WTC11 (cell line): ENCODE data around the gene IDH1.

Experiments used
- CBFB ChIP-seq: sonication (generic); formaldehyde crosslinking; IDR thresholded peaks from 2 replicates; pipeline ENCODE4 v1.8.1; 2022; ENCODE audit warnings: mild to moderate bottlenecking, low read depth, missing genetic modification reagents
- CREB1 ChIP-seq: sonication (generic); formaldehyde crosslinking; IDR thresholded peaks from 2 replicates; pipeline ENCODE4 v1.8.0; 2023; ENCODE audit warnings: mild to moderate bottlenecking, missing genetic modification reagents
- ESRRA ChIP-seq: sonication (generic); formaldehyde crosslinking; IDR thresholded peaks from 2 replicates; pipeline ENCODE4 v1.8.1; 2022; ENCODE audit warnings: mild to moderate bottlenecking, missing genetic modification reagents, borderline replicate concordance
- FOXJ3 ChIP-seq: sonication (generic); formaldehyde crosslinking; IDR thresholded peaks from 2 replicates; pipeline ENCODE4 v1.9.0; 2021; ENCODE audit warnings: missing genetic modification reagents, mild to moderate bottlenecking, borderline replicate concordance
- FOXP1 ChIP-seq: sonication (generic); formaldehyde crosslinking; IDR thresholded peaks from 2 replicates; pipeline ENCODE4 v1.8.0; 2022; ENCODE audit warnings: missing genetic modification reagents, mild to moderate bottlenecking, moderate library complexity, borderline replicate concordance
- NR2C2 ChIP-seq: sonication (generic); formaldehyde crosslinking; IDR thresholded peaks from 2 replicates; pipeline ENCODE4 v1.8.0; 2022; ENCODE audit warnings: mild to moderate bottlenecking, missing genetic modification reagents
- TEAD4 ChIP-seq: sonication (generic); formaldehyde crosslinking; IDR thresholded peaks from 2 replicates; pipeline ENCODE4 v1.8.0; 2022; ENCODE audit warnings: mild to moderate bottlenecking, missing genetic modification reagents
- ZNF121 ChIP-seq: sonication (generic); formaldehyde crosslinking; IDR thresholded peaks from 2 replicates; pipeline ENCODE4 v1.8.0; 2023; ENCODE audit warnings: missing genetic modification reagents
- ZNF263 ChIP-seq: sonication (generic); formaldehyde crosslinking; IDR thresholded peaks from 2 replicates; pipeline ENCODE4 v1.8.1; 2022; ENCODE audit warnings: low read depth, mild to moderate bottlenecking, moderate library complexity, missing genetic modification reagents
- TF ChIP-seq, protein P1 (sequence below): fragments of 200-600 bp; IDR thresholded peaks from 2 replicates; pipeline ENCODE4 v1.8.0; 2022; ENCODE audit warnings: antibody characterized with exemption
- TF ChIP-seq, protein P2 (sequence below): sonication (generic); formaldehyde crosslinking; IDR thresholded peaks from 2 replicates; pipeline ENCODE4 v1.8.1; 2023; ENCODE audit warnings: mild to moderate bottlenecking, missing genetic modification reagents
- TF ChIP-seq, protein P3 (sequence below): sonication (generic); formaldehyde crosslinking; IDR thresholded peaks from 2 replicates; pipeline ENCODE4 v1.8.0; 2022; ENCODE audit warnings: mild to moderate bottlenecking, missing genetic modification reagents
- TF ChIP-seq, protein P4 (sequence below): sonication (generic); formaldehyde crosslinking; IDR thresholded peaks from 2 replicates; pipeline ENCODE4 v1.8.1; 2023; ENCODE audit warnings: mild to moderate bottlenecking, missing genetic modification reagents, moderate library complexity
- TF ChIP-seq, protein P5 (sequence below): sonication (generic); formaldehyde crosslinking; IDR thresholded peaks from 2 replicates; pipeline ENCODE4 v1.8.0; 2022; ENCODE audit warnings: mild to moderate bottlenecking, missing genetic modification reagents

DNA sequence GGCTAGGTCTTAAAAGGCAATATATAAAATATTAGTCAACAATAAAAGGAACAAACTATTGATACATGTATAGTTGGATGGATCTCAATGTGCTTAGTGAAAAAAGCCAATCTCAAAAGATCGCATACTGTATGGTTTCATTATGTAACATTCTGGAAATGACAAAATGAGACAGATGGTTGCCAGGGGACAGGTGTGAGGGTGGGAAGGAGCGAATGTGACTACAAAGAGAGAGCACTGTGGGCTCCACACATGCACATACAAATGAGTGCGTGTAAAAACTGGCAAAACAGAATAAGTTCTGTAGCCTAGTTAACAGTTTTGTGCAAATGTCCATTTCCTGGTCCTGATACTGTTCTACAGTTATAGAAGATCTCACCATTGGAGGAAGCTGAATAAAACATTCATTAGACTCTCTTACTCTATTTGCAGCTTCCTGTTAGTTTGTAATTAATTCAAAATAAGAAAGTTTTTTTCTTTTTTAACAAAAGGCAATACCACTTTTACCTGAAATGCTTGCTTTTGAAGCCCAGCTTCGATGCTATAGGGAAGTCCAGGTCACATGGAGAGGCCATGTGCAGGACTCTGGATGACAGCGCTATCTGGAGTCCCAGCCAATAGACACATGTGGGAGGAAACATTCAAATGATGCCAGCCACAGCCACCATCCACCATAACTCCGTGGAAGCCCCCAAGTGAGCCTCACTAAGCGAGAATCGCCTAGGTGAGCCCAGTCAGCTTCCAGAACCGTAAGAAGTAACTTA is 44.0 kb downstream of the IDH1 start:
- TF ChIP-seq, protein P1, sequence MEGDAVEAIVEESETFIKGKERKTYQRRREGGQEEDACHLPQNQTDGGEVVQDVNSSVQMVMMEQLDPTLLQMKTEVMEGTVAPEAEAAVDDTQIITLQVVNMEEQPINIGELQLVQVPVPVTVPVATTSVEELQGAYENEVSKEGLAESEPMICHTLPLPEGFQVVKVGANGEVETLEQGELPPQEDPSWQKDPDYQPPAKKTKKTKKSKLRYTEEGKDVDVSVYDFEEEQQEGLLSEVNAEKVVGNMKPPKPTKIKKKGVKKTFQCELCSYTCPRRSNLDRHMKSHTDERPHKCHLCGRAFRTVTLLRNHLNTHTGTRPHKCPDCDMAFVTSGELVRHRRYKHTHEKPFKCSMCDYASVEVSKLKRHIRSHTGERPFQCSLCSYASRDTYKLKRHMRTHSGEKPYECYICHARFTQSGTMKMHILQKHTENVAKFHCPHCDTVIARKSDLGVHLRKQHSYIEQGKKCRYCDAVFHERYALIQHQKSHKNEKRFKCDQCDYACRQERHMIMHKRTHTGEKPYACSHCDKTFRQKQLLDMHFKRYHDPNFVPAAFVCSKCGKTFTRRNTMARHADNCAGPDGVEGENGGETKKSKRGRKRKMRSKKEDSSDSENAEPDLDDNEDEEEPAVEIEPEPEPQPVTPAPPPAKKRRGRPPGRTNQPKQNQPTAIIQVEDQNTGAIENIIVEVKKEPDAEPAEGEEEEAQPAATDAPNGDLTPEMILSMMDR: no peak
- no peak for TF ChIP-seq FOXJ3
- no peak for TF ChIP-seq FOXP1 (CRISPR knock-in tag)
- no peak for TF ChIP-seq NR2C2 (CRISPR knock-in tag)
- TF ChIP-seq, protein P2, sequence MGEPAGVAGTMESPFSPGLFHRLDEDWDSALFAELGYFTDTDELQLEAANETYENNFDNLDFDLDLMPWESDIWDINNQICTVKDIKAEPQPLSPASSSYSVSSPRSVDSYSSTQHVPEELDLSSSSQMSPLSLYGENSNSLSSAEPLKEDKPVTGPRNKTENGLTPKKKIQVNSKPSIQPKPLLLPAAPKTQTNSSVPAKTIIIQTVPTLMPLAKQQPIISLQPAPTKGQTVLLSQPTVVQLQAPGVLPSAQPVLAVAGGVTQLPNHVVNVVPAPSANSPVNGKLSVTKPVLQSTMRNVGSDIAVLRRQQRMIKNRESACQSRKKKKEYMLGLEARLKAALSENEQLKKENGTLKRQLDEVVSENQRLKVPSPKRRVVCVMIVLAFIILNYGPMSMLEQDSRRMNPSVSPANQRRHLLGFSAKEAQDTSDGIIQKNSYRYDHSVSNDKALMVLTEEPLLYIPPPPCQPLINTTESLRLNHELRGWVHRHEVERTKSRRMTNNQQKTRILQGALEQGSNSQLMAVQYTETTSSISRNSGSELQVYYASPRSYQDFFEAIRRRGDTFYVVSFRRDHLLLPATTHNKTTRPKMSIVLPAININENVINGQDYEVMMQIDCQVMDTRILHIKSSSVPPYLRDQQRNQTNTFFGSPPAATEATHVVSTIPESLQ (CRISPR knock-in tag): no peak
- TF ChIP-seq TEAD4: no peak
- TF ChIP-seq, protein P3, sequence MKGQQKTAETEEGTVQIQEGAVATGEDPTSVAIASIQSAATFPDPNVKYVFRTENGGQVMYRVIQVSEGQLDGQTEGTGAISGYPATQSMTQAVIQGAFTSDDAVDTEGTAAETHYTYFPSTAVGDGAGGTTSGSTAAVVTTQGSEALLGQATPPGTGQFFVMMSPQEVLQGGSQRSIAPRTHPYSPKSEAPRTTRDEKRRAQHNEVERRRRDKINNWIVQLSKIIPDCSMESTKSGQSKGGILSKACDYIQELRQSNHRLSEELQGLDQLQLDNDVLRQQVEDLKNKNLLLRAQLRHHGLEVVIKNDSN (CRISPR knock-in tag): no peak
- no peak for TF ChIP-seq CBFB (CRISPR knock-in tag)
- TF ChIP-seq, protein P4, sequence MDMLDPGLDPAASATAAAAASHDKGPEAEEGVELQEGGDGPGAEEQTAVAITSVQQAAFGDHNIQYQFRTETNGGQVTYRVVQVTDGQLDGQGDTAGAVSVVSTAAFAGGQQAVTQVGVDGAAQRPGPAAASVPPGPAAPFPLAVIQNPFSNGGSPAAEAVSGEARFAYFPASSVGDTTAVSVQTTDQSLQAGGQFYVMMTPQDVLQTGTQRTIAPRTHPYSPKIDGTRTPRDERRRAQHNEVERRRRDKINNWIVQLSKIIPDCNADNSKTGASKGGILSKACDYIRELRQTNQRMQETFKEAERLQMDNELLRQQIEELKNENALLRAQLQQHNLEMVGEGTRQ (CRISPR knock-in tag): no peak
- no peak for TF ChIP-seq ZNF121 (CRISPR knock-in tag)
- no peak for TF ChIP-seq ZNF263 (CRISPR knock-in tag)
- no peak for TF ChIP-seq CREB1
- TF ChIP-seq ESRRA (CRISPR knock-in tag): no peak
- TF ChIP-seq, protein P5, sequence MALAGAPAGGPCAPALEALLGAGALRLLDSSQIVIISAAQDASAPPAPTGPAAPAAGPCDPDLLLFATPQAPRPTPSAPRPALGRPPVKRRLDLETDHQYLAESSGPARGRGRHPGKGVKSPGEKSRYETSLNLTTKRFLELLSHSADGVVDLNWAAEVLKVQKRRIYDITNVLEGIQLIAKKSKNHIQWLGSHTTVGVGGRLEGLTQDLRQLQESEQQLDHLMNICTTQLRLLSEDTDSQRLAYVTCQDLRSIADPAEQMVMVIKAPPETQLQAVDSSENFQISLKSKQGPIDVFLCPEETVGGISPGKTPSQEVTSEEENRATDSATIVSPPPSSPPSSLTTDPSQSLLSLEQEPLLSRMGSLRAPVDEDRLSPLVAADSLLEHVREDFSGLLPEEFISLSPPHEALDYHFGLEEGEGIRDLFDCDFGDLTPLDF (CRISPR knock-in tag): no peak
